SK-N-MC (cell line): ENCODE data around the gene ALX4.

Experiments used
- DNase-seq: peaks from one replicate; pipeline ENCODE4 v3.0.0-alpha.2; 2011; ENCODE audit warnings: low read depth, low spot score
- H3K27ac ChIP-seq: fragments of 200-600 bp; sonication (generic); 2 replicates; pipeline ENCODE4 v1.5.1; 2016; ENCODE audit warnings: mixed run types
- H3K36me3 ChIP-seq: fragments of 200-600 bp; sonication (generic); 2 replicates; pipeline ENCODE4 v1.6.1; 2017; ENCODE audit warnings: antibody characterized with exemption, low read length, mixed read lengths; ENCODE audit not compliant: insufficient read depth
- H3K4me3 ChIP-seq: fragments of 200-600 bp; sonication (generic); 2 replicates; pipeline ENCODE4 v1.5.1; 2016
- H3K9ac ChIP-seq: fragments of 200-600 bp; sonication (generic); 2 replicates; pipeline ENCODE4 v1.8.0; 2017; ENCODE audit warnings: mixed run types, mixed read lengths; ENCODE audit not compliant: insufficient read length
- H3K9me3 ChIP-seq: fragments of 200-600 bp; sonication (generic); 2 replicates; pipeline ENCODE4 v1.6.1; 2017; ENCODE audit warnings: low read depth, mild to moderate bottlenecking, antibody characterized with exemption, low read length, moderate library complexity, mixed read lengths
- EZH2 ChIP-seq: fragments of 200-600 bp; sonication (generic); IDR thresholded peaks from one replicate; pipeline ENCODE4 v1.6.1; 2017; ENCODE audit warnings: antibody characterized with exemption
- FOXP2 ChIP-seq: optimal IDR thresholded peaks from 2 replicates; pipeline ENCODE3; 2011; ENCODE audit warnings: mild to moderate bottlenecking, moderate library complexity; ENCODE audit not compliant: insufficient read depth; ENCODE audit errors: extremely low read length, control extremely low read depth
- POLR2AphosphoS5 ChIP-seq: IDR thresholded peaks from 2 replicates; pipeline ENCODE4 v1.6.1; 2012; ENCODE audit warnings: mild to moderate bottlenecking, low read depth, low read length, borderline replicate concordance

Gene ALX4

DNA sequence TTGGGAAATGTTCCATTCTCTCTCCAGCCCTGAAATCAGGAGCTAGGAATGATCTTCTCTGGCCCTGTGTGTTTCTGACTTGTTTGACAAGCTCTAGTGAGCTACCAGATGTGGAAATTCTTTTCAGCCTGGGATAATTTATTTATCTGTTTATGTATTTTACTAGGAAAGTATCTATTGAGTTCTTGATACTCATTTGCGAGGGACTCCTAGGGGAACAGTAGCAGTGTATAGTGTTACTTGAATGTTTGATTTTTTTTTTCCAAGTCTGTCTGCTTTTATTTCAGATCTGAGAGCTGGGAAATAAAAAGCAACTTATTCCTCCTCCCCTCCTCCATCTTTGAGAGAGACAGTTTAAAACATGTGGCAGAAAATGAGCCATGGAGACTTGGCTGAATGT, 92.5 kb downstream of the ALX4 start:
- no peak for DNase-seq
- Histone ChIP-seq H3K4me3 (no peak overlapping the region), H3K9me3 (no peaks in the 10 kb centered on the region), H3K36me3 (0 out of 2 replicates have a peak, but pooled peaks cover 3% of the 10 kb centered on the region), H3K27ac (no peak overlapping the region), H3K9ac (no peak overlapping the region)
- no peak for TF ChIP-seq EZH2
- TF ChIP-seq FOXP2: no peak
- TF ChIP-seq POLR2AphosphoS5: no peak

DNA sequence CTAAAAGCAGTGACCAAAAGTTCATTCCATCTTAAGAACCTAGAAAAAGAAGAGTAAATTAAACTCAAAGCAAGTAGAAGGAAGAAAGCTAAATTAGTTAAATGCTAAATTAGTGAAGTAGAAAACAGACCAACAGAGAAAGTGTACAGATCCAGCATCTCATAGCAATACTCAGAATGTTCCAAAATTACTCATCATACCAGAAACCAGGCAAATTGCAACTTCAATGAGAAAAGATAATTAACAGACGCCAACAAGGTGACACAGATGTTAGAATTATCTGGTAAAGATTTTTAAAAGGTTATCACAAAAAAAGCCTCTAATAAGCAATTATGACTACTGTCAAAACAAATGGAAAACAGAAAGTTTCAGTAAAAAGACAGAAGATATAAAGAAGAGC, 96.8 kb downstream of the ALX4 start:
- H3K36me3 ChIP-seq: peaks cover 12% of the 10 kb centered on the region
- DNase-seq: no peak

DNA sequence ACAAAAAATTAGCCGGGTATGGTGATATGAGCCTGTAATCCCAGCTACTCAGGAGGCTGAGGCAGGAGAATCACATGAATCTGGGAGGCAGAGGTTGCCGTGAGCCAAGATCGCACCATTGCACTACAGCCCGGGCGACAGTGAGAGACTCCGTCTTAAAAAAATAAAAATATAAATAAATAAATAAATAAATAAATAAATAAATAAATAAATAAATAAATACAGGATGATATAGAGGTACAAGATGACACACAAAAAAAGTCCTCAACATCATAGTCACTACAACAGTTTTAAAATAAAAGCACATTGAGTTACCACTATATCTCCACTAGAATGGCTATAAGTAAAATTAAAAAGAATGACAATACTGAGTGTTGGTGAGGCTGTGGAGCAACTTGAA, 97.8 kb downstream of the ALX4 start:
- no peak for DNase-seq
- Histone ChIP-seq H3K9me3 (no peaks in the 10 kb centered on the region), H3K27ac (no peak overlapping the region), H3K9ac (no peak overlapping the region), H3K36me3 (peaks cover 12% of the 10 kb centered on the region), H3K4me3 (no peak overlapping the region)
- TF ChIP-seq EZH2 (no peak), POLR2AphosphoS5 (no peak), FOXP2 (no peak)

More for the DNA sequence above, 96.8 kb downstream of the ALX4 start:
- Histone ChIP-seq H3K27ac (no peak overlapping the region), H3K9me3 (no peaks in the 10 kb centered on the region), H3K4me3 (no peak overlapping the region), H3K9ac (no peak overlapping the region)
- TF ChIP-seq POLR2AphosphoS5: no peak
- no peak for TF ChIP-seq EZH2
- TF ChIP-seq FOXP2: no peak
